OCI-LY3 (cell line): ENCODE measurements around the gene SBK1.

ENCODE experiments used
- EZH2phosphoT487 ChIP-seq: fragments of 200-600 bp; shearing (Covaris generic); IDR thresholded peaks from 2 replicates; pipeline ENCODE4 v1.6.1; 2018; ENCODE audit warnings: antibody characterized with exemption, mixed run types, low read depth
- TF ChIP-seq, protein P1 (sequence below): fragments of 200-600, 300-600 bp; sonication (generic); IDR thresholded peaks from 2 replicates; pipeline ENCODE4 v1.5.1; 2014; ENCODE audit warnings: antibody characterized with exemption, low read length, low read depth

DNA sequence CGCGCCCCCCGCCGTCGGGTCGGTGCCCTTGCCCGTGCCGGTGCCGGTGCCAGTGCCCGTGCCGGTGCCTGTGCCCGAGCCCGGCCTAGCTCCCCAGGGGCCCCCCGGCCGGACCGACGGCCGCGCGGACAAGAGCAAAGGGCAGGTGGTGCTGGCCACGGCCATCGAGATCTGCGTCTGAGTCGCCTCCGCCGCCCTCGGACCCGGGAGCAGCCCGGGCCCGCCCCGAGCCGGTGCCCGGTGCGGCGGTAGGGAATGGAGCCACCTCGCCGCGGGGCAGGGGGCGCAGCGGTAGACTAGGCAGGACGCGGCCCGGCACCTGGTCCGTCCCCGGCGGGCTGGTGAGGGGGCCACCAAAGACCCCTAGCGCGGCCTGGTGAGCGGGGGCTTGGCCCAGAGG lies 28.4 kb downstream of the SBK1 start:
- TF ChIP-seq, protein P1, sequence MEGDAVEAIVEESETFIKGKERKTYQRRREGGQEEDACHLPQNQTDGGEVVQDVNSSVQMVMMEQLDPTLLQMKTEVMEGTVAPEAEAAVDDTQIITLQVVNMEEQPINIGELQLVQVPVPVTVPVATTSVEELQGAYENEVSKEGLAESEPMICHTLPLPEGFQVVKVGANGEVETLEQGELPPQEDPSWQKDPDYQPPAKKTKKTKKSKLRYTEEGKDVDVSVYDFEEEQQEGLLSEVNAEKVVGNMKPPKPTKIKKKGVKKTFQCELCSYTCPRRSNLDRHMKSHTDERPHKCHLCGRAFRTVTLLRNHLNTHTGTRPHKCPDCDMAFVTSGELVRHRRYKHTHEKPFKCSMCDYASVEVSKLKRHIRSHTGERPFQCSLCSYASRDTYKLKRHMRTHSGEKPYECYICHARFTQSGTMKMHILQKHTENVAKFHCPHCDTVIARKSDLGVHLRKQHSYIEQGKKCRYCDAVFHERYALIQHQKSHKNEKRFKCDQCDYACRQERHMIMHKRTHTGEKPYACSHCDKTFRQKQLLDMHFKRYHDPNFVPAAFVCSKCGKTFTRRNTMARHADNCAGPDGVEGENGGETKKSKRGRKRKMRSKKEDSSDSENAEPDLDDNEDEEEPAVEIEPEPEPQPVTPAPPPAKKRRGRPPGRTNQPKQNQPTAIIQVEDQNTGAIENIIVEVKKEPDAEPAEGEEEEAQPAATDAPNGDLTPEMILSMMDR = no peak
- no peak for TF ChIP-seq EZH2phosphoT487
